Measurements from ENCODE around the gene CKLF.

The CKLF gene

DNA sequence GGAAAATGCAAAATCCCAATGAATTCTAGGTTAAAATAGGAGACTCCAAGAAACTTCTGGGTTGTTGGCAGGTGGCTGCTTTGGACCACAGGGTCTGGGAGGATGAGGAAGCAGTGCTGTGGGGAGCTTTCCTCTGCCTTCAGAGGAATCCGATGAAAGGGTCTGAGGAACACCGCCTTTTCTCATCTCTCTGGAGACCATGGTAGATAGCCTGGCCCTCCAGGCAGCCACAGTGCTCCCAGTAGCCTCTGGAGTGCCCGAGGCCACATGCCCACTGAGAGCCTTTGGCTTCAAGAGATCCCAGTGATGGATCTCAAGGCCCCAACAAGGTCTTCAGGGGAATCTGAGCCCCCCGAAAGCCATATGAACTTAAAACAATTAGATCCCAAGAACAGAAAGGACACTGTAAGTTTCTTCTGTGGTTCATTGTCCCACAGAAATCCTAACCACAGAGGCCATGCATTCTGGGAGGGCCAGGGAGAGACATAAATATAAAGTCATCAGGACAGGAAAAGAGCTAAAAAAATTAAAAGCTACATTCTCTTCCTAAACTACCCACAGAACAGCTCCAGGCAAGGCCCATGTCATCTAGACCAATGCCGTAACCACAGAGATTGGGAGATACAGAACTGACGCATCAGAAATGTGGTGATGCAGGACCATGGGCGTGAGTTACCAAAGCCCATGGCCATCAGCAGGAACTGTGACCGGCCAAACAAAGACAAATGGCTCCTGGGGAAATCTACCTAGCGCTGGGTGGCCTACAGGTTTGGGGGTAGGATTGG lies 26.8 kb upstream of the CKLF start:
- TF ChIP-seq, protein P1, sequence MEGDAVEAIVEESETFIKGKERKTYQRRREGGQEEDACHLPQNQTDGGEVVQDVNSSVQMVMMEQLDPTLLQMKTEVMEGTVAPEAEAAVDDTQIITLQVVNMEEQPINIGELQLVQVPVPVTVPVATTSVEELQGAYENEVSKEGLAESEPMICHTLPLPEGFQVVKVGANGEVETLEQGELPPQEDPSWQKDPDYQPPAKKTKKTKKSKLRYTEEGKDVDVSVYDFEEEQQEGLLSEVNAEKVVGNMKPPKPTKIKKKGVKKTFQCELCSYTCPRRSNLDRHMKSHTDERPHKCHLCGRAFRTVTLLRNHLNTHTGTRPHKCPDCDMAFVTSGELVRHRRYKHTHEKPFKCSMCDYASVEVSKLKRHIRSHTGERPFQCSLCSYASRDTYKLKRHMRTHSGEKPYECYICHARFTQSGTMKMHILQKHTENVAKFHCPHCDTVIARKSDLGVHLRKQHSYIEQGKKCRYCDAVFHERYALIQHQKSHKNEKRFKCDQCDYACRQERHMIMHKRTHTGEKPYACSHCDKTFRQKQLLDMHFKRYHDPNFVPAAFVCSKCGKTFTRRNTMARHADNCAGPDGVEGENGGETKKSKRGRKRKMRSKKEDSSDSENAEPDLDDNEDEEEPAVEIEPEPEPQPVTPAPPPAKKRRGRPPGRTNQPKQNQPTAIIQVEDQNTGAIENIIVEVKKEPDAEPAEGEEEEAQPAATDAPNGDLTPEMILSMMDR (conservative IDR thresholded peaks at IDR 0.05; ENCODE audit: low read depth, low read length): no peak
- peak; percentile 33 for DNase-seq (ENCODE audit: low read depth)
- H3K4me3 ChIP-seq (ENCODE audit: low read depth, low read length): no peak overlapping the region

DNA sequence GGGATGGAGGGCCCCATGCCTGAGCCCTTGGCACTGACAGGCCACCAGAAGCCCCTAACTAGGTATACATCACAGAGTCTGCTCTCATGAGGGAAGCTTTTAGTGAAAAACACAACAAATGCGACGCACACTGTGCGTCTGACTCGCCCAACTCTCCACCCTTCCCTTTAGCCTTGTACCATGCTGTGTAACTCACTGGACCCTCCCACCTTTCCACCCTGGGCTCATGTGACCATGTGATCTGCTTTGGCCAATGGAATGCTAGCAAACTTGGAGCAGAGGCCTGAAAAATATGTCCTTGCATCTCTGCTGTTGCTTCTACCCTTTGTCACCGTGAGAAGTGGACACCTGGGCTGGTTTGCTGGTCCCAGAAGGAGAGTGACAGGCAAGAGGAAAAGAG lies 24.1 kb upstream of the CKLF start:
- no peak overlapping the region for H3K4me3 ChIP-seq (ENCODE audit: low read depth, low read length)
- TF ChIP-seq, protein P1 (conservative IDR thresholded peaks at IDR 0.05; ENCODE audit: low read depth, low read length): no peak
- DNase-seq (ENCODE audit: low read depth): no peak

DNA sequence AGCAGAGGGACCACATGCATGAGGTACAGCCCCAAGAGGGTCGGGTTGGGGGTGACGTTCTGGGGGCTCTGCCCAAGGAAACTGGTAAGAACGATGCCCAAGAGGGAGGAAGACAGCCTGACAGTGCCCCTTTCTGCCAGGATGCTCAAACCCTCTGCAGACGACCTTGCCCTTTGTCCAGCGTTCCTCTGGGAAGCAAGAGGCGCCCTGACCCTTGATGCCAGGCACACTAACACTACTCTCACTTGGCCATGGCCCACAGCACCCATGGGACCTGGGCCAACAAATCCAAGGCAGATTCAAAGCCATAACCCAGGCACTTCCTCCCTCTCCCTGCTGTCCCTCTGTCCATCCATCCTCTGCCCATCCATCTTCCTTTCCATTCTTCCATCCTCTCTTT lies 22.9 kb upstream of the CKLF start:
- TF ChIP-seq, protein P1 (conservative IDR thresholded peaks at IDR 0.05; ENCODE audit: low read depth, low read length): no peak
- no peak for DNase-seq (ENCODE audit: low read depth)
- no peak overlapping the region for H3K4me3 ChIP-seq (ENCODE audit: low read depth, low read length)

DNA sequence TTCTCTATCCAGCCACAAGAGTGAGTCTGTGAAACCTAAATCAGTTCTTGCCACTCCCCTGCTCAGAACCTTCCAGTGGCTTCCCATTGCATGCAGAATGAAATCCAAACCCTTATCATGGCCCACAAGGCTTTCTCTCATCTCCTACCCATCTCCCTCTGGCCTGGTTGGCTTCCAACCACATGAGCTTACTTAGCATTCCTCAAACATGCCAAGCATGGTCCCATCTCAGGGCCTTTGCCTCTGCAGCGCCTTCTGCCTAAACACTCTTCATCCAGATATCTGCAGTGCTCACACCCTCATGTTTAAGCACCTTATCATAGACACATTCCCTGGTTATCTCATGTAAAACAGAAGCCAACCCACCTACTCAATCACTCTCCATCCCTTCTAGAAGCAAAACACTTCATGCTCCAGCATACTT lies 18.0 kb upstream of the CKLF start:
- TF ChIP-seq, protein P1 (conservative IDR thresholded peaks at IDR 0.05; ENCODE audit: low read depth, low read length): no peak
- no peak overlapping the region for H3K4me3 ChIP-seq (ENCODE audit: low read depth, low read length)
- DNase-seq (ENCODE audit: low read depth): no peak

DNA sequence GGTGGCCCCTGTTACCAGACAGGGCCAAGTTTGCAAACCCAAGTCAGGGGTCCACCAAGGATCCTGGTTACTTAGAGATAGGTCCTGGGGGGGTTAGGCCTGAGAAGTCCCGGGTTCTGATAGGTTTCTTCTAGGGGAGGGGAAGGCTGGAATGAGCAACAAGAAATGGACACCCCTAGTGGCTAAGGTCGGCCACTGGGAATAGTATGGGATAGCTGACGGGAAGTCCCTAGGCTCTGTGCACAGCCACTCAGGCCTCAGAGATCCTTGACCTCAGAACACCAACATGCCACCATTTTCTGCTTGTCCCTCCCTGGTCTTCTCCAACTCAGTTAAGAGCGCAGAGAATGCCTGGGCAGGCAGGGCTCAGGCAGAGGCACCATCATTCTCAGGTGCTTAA lies 15.9 kb upstream of the CKLF start:
- no peak overlapping the region for H3K4me3 ChIP-seq (ENCODE audit: low read depth, low read length)
- TF ChIP-seq, protein P1 (conservative IDR thresholded peaks at IDR 0.05; ENCODE audit: low read depth, low read length): no peak
- no peak for DNase-seq (ENCODE audit: low read depth)

DNA sequence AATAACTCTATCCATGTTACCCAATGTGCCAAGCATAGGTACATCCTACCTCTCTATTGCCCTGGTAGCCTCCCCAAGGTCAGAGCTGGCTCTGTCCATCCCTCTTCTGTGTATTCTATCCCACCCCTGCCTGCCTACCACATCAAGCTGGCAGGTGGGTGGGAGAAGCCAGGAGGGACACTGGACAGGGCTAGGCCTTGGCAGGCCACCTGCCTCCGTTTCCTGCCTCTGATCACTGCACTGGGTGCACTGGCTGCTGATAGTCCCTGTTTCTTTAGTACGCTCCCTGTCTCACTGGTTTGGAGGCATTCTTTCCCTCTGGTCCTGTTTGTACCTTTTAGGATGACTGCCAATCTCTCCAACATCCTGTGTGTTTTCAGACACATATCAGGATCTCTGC lies 15.1 kb upstream of the CKLF start:
- no peak overlapping the region for H3K4me3 ChIP-seq (ENCODE audit: low read depth, low read length)

More for the DNA sequence above, 15.1 kb upstream of the CKLF start:
- TF ChIP-seq, protein P1 (conservative IDR thresholded peaks at IDR 0.05; ENCODE audit: low read depth, low read length): no peak
- no peak for DNase-seq (ENCODE audit: low read depth)

All from choroid plexus epithelial cell (primary cell).